RWPE2 (cell line): ENCODE results near the gene DPP10.
A peak's percentile ranks its signal among the peaks of the same experiment; 100 is the strongest.
"Not testable (repeated sequence)": the region's sequence is repeated elsewhere in the genome, so short reads cannot be mapped to it uniquely, and the experiment has no call there.

Source experiments
- ATAC-seq: fragments of 200-7000 bp; cut with Tn5 transposase; 3 replicates; pipeline ENCODE4 v1.9.1; 2021; ENCODE audit warnings: low read depth
- DNase-seq: peaks from one replicate; pipeline ENCODE4 v3.0.0-alpha.2; 2020; ENCODE audit warnings: low spot score
- H3K27ac ChIP-seq: fragments of 450-650 bp; 2 replicates; pipeline ENCODE4 v1.5.1; 2017; ENCODE audit warnings: mild to moderate bottlenecking; ENCODE audit not compliant: poor library complexity, severe bottlenecking
- H3K27me3 ChIP-seq: fragments of 250-450 bp; sonication (Bioruptor Pico); 2 replicates; pipeline ENCODE4 v1.5.1; 2021; ENCODE audit warnings: mild to moderate bottlenecking, moderate library complexity; ENCODE audit not compliant: insufficient read depth, poor library complexity, severe bottlenecking
- H3K36me3 ChIP-seq: fragments of 250-450 bp; sonication (Bioruptor Pico); 2 replicates; pipeline ENCODE4 v1.5.1; 2020; ENCODE audit warnings: low read depth, mild to moderate bottlenecking, moderate library complexity
- H3K4me1 ChIP-seq: fragments of 250-450 bp; sonication (Bioruptor Pico); 2 replicates; pipeline ENCODE4 v1.5.1; 2021; ENCODE audit warnings: mild to moderate bottlenecking, moderate library complexity; ENCODE audit not compliant: insufficient read depth, poor library complexity, severe bottlenecking
- H3K4me3 ChIP-seq: fragments of 250-450 bp; sonication (Bioruptor Pico); 2 replicates; pipeline ENCODE4 v1.5.1; 2021; ENCODE audit warnings: mild to moderate bottlenecking, moderate library complexity; ENCODE audit not compliant: severe bottlenecking
- H3K9me3 ChIP-seq: fragments of 250-450 bp; sonication (Bioruptor Pico); 2 replicates; pipeline ENCODE4 v1.5.1; 2021; ENCODE audit warnings: mild to moderate bottlenecking, moderate library complexity; ENCODE audit not compliant: severe bottlenecking
- TF ChIP-seq, protein P1 (sequence below): fragments of 450-650 bp; IDR thresholded peaks from one replicate; pipeline ENCODE4 v1.5.1; 2017; ENCODE audit warnings: mild to moderate bottlenecking, moderate library complexity; ENCODE audit not compliant: poor library complexity, severe bottlenecking

The DPP10 gene

DNA sequence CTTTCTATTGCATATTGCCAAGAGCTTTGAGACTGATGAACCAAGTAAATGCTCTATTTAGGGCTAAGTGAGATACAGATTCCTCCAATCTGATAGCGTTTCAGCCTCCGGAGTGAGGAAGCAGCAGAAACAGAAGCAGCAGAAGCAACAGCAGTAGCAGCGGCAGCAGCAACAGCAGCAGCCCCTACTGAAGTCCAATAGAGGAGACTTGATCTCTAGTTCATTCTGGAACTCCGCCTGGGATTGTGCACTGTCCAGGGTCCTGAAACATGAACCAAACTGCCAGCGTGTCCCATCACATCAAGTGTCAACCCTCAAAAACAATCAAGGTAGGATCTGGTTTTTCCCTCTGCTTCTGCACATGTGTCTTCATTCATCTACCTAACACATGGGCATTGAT lies at the start of gene DPP10:
Gene DPP10, plus strand, starts transcription at position 132 of the 400 bp plus-strand sequence.
- Histone ChIP-seq H3K4me1 (no peaks in the 10 kb centered on the region), H3K36me3 (no peaks in the 10 kb centered on the region), H3K27me3 (no peaks in the 10 kb centered on the region), H3K27ac (no peak within 1 kb of the TSS), H3K9me3 (no peaks in the 10 kb centered on the region), H3K4me3 (no peak within 1 kb of the TSS)
- ATAC-seq: peak; percentile 36; the same call in 1 of the 3 replicates
- DNase-seq: no peak
- TF ChIP-seq, protein P1, sequence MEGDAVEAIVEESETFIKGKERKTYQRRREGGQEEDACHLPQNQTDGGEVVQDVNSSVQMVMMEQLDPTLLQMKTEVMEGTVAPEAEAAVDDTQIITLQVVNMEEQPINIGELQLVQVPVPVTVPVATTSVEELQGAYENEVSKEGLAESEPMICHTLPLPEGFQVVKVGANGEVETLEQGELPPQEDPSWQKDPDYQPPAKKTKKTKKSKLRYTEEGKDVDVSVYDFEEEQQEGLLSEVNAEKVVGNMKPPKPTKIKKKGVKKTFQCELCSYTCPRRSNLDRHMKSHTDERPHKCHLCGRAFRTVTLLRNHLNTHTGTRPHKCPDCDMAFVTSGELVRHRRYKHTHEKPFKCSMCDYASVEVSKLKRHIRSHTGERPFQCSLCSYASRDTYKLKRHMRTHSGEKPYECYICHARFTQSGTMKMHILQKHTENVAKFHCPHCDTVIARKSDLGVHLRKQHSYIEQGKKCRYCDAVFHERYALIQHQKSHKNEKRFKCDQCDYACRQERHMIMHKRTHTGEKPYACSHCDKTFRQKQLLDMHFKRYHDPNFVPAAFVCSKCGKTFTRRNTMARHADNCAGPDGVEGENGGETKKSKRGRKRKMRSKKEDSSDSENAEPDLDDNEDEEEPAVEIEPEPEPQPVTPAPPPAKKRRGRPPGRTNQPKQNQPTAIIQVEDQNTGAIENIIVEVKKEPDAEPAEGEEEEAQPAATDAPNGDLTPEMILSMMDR: no peak

DNA sequence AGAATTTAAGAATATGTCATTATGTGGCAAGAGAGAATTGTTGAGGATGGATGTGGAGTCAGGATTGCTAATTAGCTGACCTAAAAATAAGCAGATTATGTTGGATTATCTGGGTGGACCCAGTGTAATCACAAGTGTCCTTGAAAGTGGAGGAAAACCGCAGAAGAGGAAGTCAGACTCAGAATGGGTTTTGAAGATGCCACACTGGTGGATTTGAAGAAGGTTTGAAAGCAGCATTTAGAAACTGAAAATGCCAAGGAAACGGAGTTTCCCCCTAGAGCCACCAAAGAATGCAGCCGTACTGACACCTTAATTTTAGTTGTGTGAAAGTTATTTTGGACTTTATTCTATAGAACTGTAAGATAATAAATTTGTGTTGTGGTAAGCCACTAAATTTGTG lies 41.6 kb upstream of the DPP10 start:
- ATAC-seq (no peak), DNase-seq (no peak)
- no peaks in the 10 kb centered on the region for H3K36me3 ChIP-seq
- no peaks in the 10 kb centered on the region for H3K4me1 ChIP-seq
- no peak overlapping the region for H3K27ac ChIP-seq
- no peaks in the 10 kb centered on the region for H3K9me3 ChIP-seq
- H3K27me3 ChIP-seq: no peaks in the 10 kb centered on the region
- TF ChIP-seq, protein P1: no peak
- no peak overlapping the region for H3K4me3 ChIP-seq

DNA sequence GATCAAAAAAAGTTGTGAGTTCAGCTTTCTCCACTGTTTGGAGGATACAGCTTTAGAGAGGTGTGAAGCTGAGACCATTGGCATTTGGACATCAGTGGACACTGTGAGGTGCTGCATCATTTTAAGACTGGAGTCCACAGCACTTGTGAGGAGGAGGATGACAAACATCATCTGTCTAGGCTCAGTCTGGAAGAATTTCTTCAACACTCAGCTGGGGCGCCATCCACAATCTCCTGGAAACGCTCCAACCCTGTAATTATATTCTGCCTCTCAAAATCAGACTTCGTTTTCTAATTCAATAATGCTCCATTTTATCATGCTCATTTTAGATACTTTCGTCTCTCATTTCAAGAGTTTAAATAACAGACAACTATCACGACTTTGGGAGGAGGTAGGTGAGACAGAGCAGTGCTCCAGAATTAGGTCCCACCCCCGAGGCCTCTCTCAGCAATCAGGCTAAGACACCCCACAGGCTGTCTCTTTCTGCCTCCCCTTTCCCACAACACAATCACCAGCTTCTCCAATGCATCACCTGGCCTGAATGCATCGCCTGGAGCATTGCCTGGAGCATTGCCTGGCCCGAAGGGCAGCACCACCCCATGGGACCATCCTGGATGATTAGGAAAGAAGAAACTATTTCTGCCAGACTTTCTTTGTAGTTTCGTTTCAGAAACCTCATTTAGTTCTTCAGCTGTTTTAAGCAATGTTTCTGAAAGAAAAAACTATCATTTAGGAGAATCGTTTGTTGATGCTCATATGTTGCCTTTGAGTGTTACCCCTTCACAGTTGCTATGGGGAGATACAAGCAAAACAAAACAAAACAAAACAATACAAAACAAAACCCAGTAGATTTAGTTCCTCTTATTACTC lies 37.0 kb upstream of the DPP10 start:
- no peak for ATAC-seq

DNA sequence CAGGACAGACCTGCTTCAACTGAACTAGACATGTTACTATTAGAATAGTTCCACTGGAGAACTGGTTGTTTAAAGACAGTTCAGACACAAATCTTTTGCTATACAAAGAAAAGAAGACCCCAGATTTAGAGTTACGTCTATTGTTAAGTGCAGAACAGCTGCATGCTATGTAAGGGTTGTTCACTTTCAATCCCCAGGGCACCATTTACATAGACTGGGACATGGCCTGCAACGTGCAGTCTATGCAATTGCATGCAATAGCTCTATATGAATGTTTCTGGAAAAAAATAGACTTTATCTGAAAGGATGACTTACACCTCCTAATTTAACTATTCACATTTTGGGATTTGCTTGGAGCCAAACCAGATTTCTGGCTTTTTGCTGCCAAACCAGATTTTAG lies 36.1 kb upstream of the DPP10 start:
- ATAC-seq (no peak), DNase-seq (no peak)
- Histone ChIP-seq H3K27ac (no peak overlapping the region), H3K4me3 (no peak overlapping the region), H3K27me3 (no peaks in the 10 kb centered on the region), H3K4me1 (no peaks in the 10 kb centered on the region), H3K36me3 (no peaks in the 10 kb centered on the region), H3K9me3 (no peaks in the 10 kb centered on the region)
- TF ChIP-seq, protein P1: no peak

More for the DNA sequence above, 37.0 kb upstream of the DPP10 start:
- no peaks in the 10 kb centered on the region for H3K4me1 ChIP-seq
- no peak overlapping the region for H3K4me3 ChIP-seq
- no peak overlapping the region for H3K27ac ChIP-seq
- H3K9me3 ChIP-seq: no peaks in the 10 kb centered on the region
- TF ChIP-seq, protein P1: no peak
- H3K27me3 ChIP-seq: no peaks in the 10 kb centered on the region
- DNase-seq: no peak
- H3K36me3 ChIP-seq: no peaks in the 10 kb centered on the region

DNA sequence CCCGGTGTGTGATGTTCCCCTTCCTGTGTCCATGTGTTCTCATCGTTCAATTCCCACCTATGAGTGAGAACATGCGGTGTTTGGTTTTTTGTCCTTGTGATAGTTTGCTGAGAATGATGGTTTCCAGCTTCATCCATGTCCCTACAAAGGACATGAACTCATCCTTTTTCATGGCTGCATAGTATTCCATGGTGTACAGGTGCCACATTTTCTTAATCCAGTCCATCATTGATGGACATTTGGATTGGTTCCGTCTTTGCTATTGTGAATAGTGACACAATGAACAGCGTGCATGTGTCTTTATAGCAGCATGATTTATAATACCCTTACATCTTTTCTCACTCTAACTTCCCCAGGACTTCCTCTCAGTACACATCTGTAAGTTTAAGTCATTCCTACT lies 35.1 kb upstream of the DPP10 start:
- not testable (repeated sequence) for H3K27ac ChIP-seq, H3K4me3 ChIP-seq, H3K36me3 ChIP-seq, ATAC-seq, H3K9me3 ChIP-seq, H3K27me3 ChIP-seq, DNase-seq, H3K4me1 ChIP-seq
